ENCODE measurements around the gene SLC9A9. TPM values are rescaled to one million over a fixed set of nuclear protein-coding genes. Genes with fewer than 3 reads are reported as not detected.

SLC9A9 gene
- total and polyA plus RNA-seq, 4 donors, result 3.3 to 15.0 (median 6.1) TPM

DNA sequence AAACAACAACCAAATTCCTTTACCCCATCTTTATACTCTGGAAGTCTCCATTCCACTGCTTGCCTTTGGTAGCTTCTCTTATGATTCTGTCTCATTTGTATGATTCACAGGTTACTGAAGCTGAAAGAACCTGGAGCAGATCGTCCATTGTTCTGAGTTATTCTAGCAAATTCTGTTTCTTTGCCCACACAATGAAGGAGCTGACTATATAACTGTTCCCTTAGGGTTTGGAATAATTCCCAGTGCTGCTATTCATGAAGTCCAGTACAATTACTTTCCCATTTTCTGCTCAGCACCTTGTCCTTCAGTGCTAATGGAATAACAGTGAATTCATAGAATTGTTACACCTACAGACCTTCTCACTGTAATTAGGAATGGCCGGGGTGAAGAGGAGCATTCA, 560.9 kb downstream of the SLC9A9 start:
- Histone ChIP-seq H3K27me3 (ENCODE audit: control insufficient read depth in 4 of 4, insufficient read depth in 4 of 4, low read length in 3 of 4) (no peaks in the 10 kb centered on the region), H3K4me3 (ENCODE audit: low read depth in 1 of 3, low read length in 3 of 3) (no peak overlapping the region), H3K27ac (ENCODE audit: low read depth in 1 of 2, low read length in 2 of 2) (no peak overlapping the region), H3K9ac (ENCODE audit: low read depth in 1 of 2, low read length in 2 of 2) (no peak overlapping the region), H3K4me1 (ENCODE audit: control insufficient read depth in 4 of 4, insufficient read depth in 4 of 4, low read length in 3 of 4) (no peaks in the 10 kb centered on the region), H3K9me3 (ENCODE audit: control insufficient read depth in 4 of 4, low read length in 3 of 4) (no peaks in the 10 kb centered on the region), H3K36me3 (ENCODE audit: control insufficient read depth in 4 of 4, insufficient read depth in 3 of 4, low read depth in 1 of 4, low read length in 3 of 4) (no peaks in the 10 kb centered on the region)
- TF ChIP-seq, protein P1, sequence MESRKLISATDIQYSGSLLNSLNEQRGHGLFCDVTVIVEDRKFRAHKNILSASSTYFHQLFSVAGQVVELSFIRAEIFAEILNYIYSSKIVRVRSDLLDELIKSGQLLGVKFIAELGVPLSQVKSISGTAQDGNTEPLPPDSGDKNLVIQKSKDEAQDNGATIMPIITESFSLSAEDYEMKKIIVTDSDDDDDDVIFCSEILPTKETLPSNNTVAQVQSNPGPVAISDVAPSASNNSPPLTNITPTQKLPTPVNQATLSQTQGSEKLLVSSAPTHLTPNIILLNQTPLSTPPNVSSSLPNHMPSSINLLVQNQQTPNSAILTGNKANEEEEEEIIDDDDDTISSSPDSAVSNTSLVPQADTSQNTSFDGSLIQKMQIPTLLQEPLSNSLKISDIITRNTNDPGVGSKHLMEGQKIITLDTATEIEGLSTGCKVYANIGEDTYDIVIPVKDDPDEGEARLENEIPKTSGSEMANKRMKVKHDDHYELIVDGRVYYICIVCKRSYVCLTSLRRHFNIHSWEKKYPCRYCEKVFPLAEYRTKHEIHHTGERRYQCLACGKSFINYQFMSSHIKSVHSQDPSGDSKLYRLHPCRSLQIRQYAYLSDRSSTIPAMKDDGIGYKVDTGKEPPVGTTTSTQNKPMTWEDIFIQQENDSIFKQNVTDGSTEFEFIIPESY (IDR thresholded peaks at IDR 0.05), result no peak
- TF ChIP-seq, protein P2, sequence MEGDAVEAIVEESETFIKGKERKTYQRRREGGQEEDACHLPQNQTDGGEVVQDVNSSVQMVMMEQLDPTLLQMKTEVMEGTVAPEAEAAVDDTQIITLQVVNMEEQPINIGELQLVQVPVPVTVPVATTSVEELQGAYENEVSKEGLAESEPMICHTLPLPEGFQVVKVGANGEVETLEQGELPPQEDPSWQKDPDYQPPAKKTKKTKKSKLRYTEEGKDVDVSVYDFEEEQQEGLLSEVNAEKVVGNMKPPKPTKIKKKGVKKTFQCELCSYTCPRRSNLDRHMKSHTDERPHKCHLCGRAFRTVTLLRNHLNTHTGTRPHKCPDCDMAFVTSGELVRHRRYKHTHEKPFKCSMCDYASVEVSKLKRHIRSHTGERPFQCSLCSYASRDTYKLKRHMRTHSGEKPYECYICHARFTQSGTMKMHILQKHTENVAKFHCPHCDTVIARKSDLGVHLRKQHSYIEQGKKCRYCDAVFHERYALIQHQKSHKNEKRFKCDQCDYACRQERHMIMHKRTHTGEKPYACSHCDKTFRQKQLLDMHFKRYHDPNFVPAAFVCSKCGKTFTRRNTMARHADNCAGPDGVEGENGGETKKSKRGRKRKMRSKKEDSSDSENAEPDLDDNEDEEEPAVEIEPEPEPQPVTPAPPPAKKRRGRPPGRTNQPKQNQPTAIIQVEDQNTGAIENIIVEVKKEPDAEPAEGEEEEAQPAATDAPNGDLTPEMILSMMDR (IDR thresholded peaks at IDR 0.05; ENCODE audit: low read depth, low read length, missing input control), result no peak
- 74% methylated on average over 2 of the region's 2 CpGs for WGBS
- DNase-seq (ENCODE audit: low spot score), result no peak

GRCh38 chr3:143286392-143287010, 561.8 kb downstream of the SLC9A9 start:
- Histone ChIP-seq H3K9me3 (ENCODE audit: control insufficient read depth in 4 of 4, low read length in 3 of 4) (no peaks in the 10 kb centered on the region), H3K4me1 (ENCODE audit: control insufficient read depth in 4 of 4, insufficient read depth in 4 of 4, low read length in 3 of 4) (no peaks in the 10 kb centered on the region), H3K36me3 (ENCODE audit: control insufficient read depth in 4 of 4, insufficient read depth in 3 of 4, low read depth in 1 of 4, low read length in 3 of 4) (no peaks in the 10 kb centered on the region), H3K4me3 (ENCODE audit: low read depth in 1 of 3, low read length in 3 of 3) (no peak overlapping the region), H3K27me3 (ENCODE audit: control insufficient read depth in 4 of 4, insufficient read depth in 4 of 4, low read length in 3 of 4) (no peaks in the 10 kb centered on the region), H3K9ac (ENCODE audit: low read depth in 1 of 2, low read length in 2 of 2) (no peak overlapping the region), H3K27ac (ENCODE audit: low read depth in 1 of 2, low read length in 2 of 2) (no peak overlapping the region)
- no peak for TF ChIP-seq RXRA (IDR thresholded peaks at IDR 0.05)
- DNase-seq (ENCODE audit: low spot score), result no peak
- 94% methylated on average over 3 of the region's 3 CpGs for WGBS

GRCh38 chr3:143283432-143284128, 564.7 kb downstream of the SLC9A9 start:
- TF ChIP-seq, protein P3, sequence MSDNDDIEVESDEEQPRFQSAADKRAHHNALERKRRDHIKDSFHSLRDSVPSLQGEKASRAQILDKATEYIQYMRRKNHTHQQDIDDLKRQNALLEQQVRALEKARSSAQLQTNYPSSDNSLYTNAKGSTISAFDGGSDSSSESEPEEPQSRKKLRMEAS (IDR thresholded peaks at IDR 0.05), result no peak
- no peak for TF ChIP-seq JUND (IDR thresholded peaks at IDR 0.05)
- no peak for TF ChIP-seq TAF1 (conservative IDR thresholded peaks at IDR 0.05)
- TF ChIP-seq RXRA (IDR thresholded peaks at IDR 0.05), result no peak
- no peak for TF ChIP-seq YY1 (IDR thresholded peaks at IDR 0.05)
- no peak for TF ChIP-seq GABPA (IDR thresholded peaks at IDR 0.05 in 1 of 2, conservative IDR thresholded peaks at IDR 0.05 in 1 of 2)
- no peak for TF ChIP-seq HNF4G (IDR thresholded peaks at IDR 0.05)
- TF ChIP-seq, protein P2 (IDR thresholded peaks at IDR 0.05; ENCODE audit: low read depth, low read length, missing input control), result no peak
- TF ChIP-seq EGR1 (IDR thresholded peaks at IDR 0.05; ENCODE audit: low read depth in 2 of 2), result no peak
- TF ChIP-seq, protein P1 (IDR thresholded peaks at IDR 0.05), result no peak
- no peaks in the 10 kb centered on the region for H3K27me3 ChIP-seq (ENCODE audit: control insufficient read depth in 4 of 4, insufficient read depth in 4 of 4, low read length in 3 of 4)
- H3K9ac ChIP-seq (ENCODE audit: low read depth in 1 of 2, low read length in 2 of 2), result no peak overlapping the region
- WGBS, result 88% methylated on average over 4 of the region's 4 CpGs
- no peaks in the 10 kb centered on the region for H3K36me3 ChIP-seq (ENCODE audit: control insufficient read depth in 4 of 4, insufficient read depth in 3 of 4, low read depth in 1 of 4, low read length in 3 of 4)
- H3K4me1 ChIP-seq (ENCODE audit: control insufficient read depth in 4 of 4, insufficient read depth in 4 of 4, low read length in 3 of 4), result no peaks in the 10 kb centered on the region
- no peak overlapping the region for H3K27ac ChIP-seq (ENCODE audit: low read depth in 1 of 2, low read length in 2 of 2)
- no peaks in the 10 kb centered on the region for H3K9me3 ChIP-seq (ENCODE audit: control insufficient read depth in 4 of 4, low read length in 3 of 4)
- no peak overlapping the region for H3K4me3 ChIP-seq (ENCODE audit: low read depth in 1 of 3, low read length in 3 of 3)
- DNase-seq (ENCODE audit: low spot score), result peak; percentile 69
